Measurements from ENCODE around the gene VEGFB. TPM values are rescaled to one million over a fixed set of nuclear protein-coding genes. Genes with fewer than 3 reads are reported as not detected.

Gene VEGFB
- total RNA-seq, 8 experiments from 2014 or later: 21.2 to 72.8 (median 30.3) TPM

GRCh38 chr11:64206457-64207255, 27.7 kb upstream of the VEGFB start, which contains the start of gene FERMT3:
Gene FERMT3 (plus strand): TSS chr11:64206721. CDS start chr11:64207365, 644 bp downstream.
- Histone ChIP-seq H3K27ac (peak within 1 kb of the TSS in 1 of 2 donors; percentile 68), H3K4me3 (no peak within 1 kb of the TSS), H3K4me1 (replicated peaks in 1 of 2) (peaks cover 0 to 8% of the 10 kb centered on the region in 2 donors)
- 79 to 100% (median 88%) methylated on average over 1 to 10 of the region's 27 CpGs; no CpG with 5 or more reads in 3 of the 10 experiments for WGBS, 10 experiments
- in situ Hi-C loops (cut with MboI; ENCODE audit: low pct_unique_long_range_greater_than_20kb in 2 of 9, low sequenced_read_pairs in 9 of 9, unreplicated experiment in 9 of 9): no loop called here
- no peak for ATAC-seq (replicated peaks in 6 of 8)

- no peak overlapping the region for H3K4me3 ChIP-seq
- in situ Hi-C loops (cut with MboI; ENCODE audit: low pct_unique_long_range_greater_than_20kb in 2 of 9, low sequenced_read_pairs in 9 of 9, unreplicated experiment in 9 of 9): no loop called here
- peak in 7 of 8 experiments; percentile 48 to 80 (median 66) for ATAC-seq (replicated peaks in 6 of 8)
- H3K4me1 ChIP-seq (replicated peaks in 1 of 2): peaks cover 0 to 8% of the 10 kb centered on the region in 2 donors
- 52 to 93% (median 82%) methylated on average over 2 to 5 of the region's 30 CpGs; no CpG with 5 or more reads in 6 of the 10 experiments for WGBS, 10 experiments
- H3K27ac ChIP-seq: peak overlapping the region in 1 of 2 donors; percentile 68
Observed at GRCh38 chr11:64207256-64208085, 26.9 kb upstream of the VEGFB start.

GRCh38 chr11:64208086-64208795, 26.1 kb upstream of the VEGFB start:
- WGBS, 10 experiments: 73 to 100% (median 88%) methylated on average over 1 to 4 of the region's 23 CpGs; no CpG with 5 or more reads in 6 of the 10 experiments

GRCh38 chr11:64208796-64209562, 25.4 kb upstream of the VEGFB start:
- no peak for ATAC-seq (replicated peaks in 6 of 8)
- H3K4me1 ChIP-seq (replicated peaks in 1 of 2): peaks cover 0 to 8% of the 10 kb centered on the region in 2 donors
- 66 to 100% (median 81%) methylated on average over 2 to 11 of the region's 18 CpGs; no CpG with 5 or more reads in 4 of the 10 experiments for WGBS, 10 experiments
- no peak overlapping the region for H3K27ac ChIP-seq
- H3K4me3 ChIP-seq: no peak overlapping the region
- in situ Hi-C loops (cut with MboI; ENCODE audit: low pct_unique_long_range_greater_than_20kb in 2 of 9, low sequenced_read_pairs in 9 of 9, unreplicated experiment in 9 of 9): no loop called here

More at GRCh38 chr11:64208086-64208795, 26.1 kb upstream of the VEGFB start:
- in situ Hi-C loops (cut with MboI; ENCODE audit: low pct_unique_long_range_greater_than_20kb in 2 of 9, low sequenced_read_pairs in 9 of 9, unreplicated experiment in 9 of 9): no loop called here
- Histone ChIP-seq H3K4me3 (no peak overlapping the region), H3K27ac (peak overlapping the region in 1 of 2 donors; percentile 68), H3K4me1 (replicated peaks in 1 of 2) (peaks cover 0 to 8% of the 10 kb centered on the region in 2 donors)
- peak in 3 of 8 experiments; percentile 2 to 6 (median 4) for ATAC-seq (replicated peaks in 6 of 8)

GRCh38 chr11:64209563-64209843, 24.9 kb upstream of the VEGFB start:
- Histone ChIP-seq H3K27ac (no peak overlapping the region), H3K4me3 (no peak overlapping the region), H3K4me1 (replicated peaks in 1 of 2) (peaks cover 0 to 8% of the 10 kb centered on the region in 2 donors)
- in situ Hi-C loops (cut with MboI; ENCODE audit: low pct_unique_long_range_greater_than_20kb in 2 of 9, low sequenced_read_pairs in 9 of 9, unreplicated experiment in 9 of 9): no loop called here
- ATAC-seq (replicated peaks in 6 of 8): no peak
- 83 to 100% methylated on average over 1 to 3 of the region's 8 CpGs; no CpG with 5 or more reads in 8 of the 10 experiments for WGBS, 10 experiments

- ATAC-seq (replicated peaks in 6 of 8): no peak
- H3K4me3 ChIP-seq: no peak overlapping the region
- no peak overlapping the region for H3K27ac ChIP-seq
- in situ Hi-C loops (cut with MboI; ENCODE audit: low pct_unique_long_range_greater_than_20kb in 2 of 9, low sequenced_read_pairs in 9 of 9, unreplicated experiment in 9 of 9): no loop called here
- 88 to 100% (median 100%) methylated on average over 1 to 4 of the region's 24 CpGs; no CpG with 5 or more reads in 7 of the 10 experiments for whole genome bisulfite sequencing, 10 experiments
- H3K4me1 ChIP-seq (replicated peaks in 1 of 2): peaks cover 0 to 8% of the 10 kb centered on the region in 2 donors
Observed at GRCh38 chr11:64210301-64211020, 23.9 kb upstream of the VEGFB start.

GRCh38 chr11:64211181-64211872, 23.1 kb upstream of the VEGFB start:
- no peak for ATAC-seq (replicated peaks in 6 of 8)
- in situ Hi-C loops (cut with MboI; ENCODE audit: low pct_unique_long_range_greater_than_20kb in 2 of 9, low sequenced_read_pairs in 9 of 9, unreplicated experiment in 9 of 9): no loop called here
- 100% methylated on average over 2 of the region's 30 CpGs; no CpG with 5 or more reads in 9 of the 10 experiments for WGBS, 10 experiments
- H3K4me1 ChIP-seq (replicated peaks in 1 of 2): peaks cover 0 to 8% of the 10 kb centered on the region in 2 donors
- no peak overlapping the region for H3K4me3 ChIP-seq
- H3K27ac ChIP-seq: no peak overlapping the region

- in situ Hi-C loops (cut with MboI; ENCODE audit: low pct_unique_long_range_greater_than_20kb in 2 of 9, low sequenced_read_pairs in 9 of 9, unreplicated experiment in 9 of 9): no loop called here
- H3K27ac ChIP-seq: no peak overlapping the region
- 56 to 100% (median 100%) methylated on average over 2 to 4 of the region's 6 CpGs; no CpG with 5 or more reads in 5 of the 10 experiments for WGBS, 10 experiments
- ATAC-seq (replicated peaks in 6 of 8): no peak
- H3K4me1 ChIP-seq (replicated peaks in 1 of 2): no peaks in the 10 kb centered on the region
- no peak overlapping the region for H3K4me3 ChIP-seq
Observed at GRCh38 chr11:64216879-64217278, 17.5 kb upstream of the VEGFB start.

- in situ Hi-C loops (cut with MboI; ENCODE audit: low pct_unique_long_range_greater_than_20kb in 2 of 9, low sequenced_read_pairs in 9 of 9, unreplicated experiment in 9 of 9): no loop called here
- no peak overlapping the region for H3K4me3 ChIP-seq
- H3K27ac ChIP-seq: no peak overlapping the region
- WGBS, 10 experiments: 54 to 100% (median 83%) methylated on average over 1 to 6 of the region's 11 CpGs; no CpG with 5 or more reads in 1 of the 10 experiments
- H3K4me1 ChIP-seq (replicated peaks in 1 of 2): no peaks in the 10 kb centered on the region
- ATAC-seq (replicated peaks in 6 of 8): peak in 3 of 8 experiments; percentile 2 to 19 (median 9)
Observed at GRCh38 chr11:64218628-64219353, 15.6 kb upstream of the VEGFB start.

GRCh38 chr11:64219354-64219684, 15.1 kb upstream of the VEGFB start:
- WGBS, 10 experiments: 40% methylated on average over 1 of the region's 7 CpGs; no CpG with 5 or more reads in 9 of the 10 experiments
- in situ Hi-C loops (cut with MboI; ENCODE audit: low pct_unique_long_range_greater_than_20kb in 2 of 9, low sequenced_read_pairs in 9 of 9, unreplicated experiment in 9 of 9): no loop called here
- peak in 5 of 8 experiments; percentile 5 to 25 (median 18) for ATAC-seq (replicated peaks in 6 of 8)
- no peak overlapping the region for H3K27ac ChIP-seq
- H3K4me3 ChIP-seq: no peak overlapping the region
- H3K4me1 ChIP-seq (replicated peaks in 1 of 2): no peaks in the 10 kb centered on the region

GRCh38 chr11:64219755-64220154, 14.6 kb upstream of the VEGFB start:
- Histone ChIP-seq H3K4me3 (no peak overlapping the region), H3K27ac (no peak overlapping the region), H3K4me1 (replicated peaks in 1 of 2) (peaks cover 0 to under 1% of the 10 kb centered on the region in 2 donors)
- ATAC-seq (replicated peaks in 6 of 8): peak in 4 of 8 experiments; percentile 4 to 11 (median 6)
- in situ Hi-C loops (cut with MboI; ENCODE audit: low pct_unique_long_range_greater_than_20kb in 2 of 9, low sequenced_read_pairs in 9 of 9, unreplicated experiment in 9 of 9): no loop called here
- WGBS, 10 experiments: 90% methylated on average over 2 of the region's 10 CpGs; no CpG with 5 or more reads in 9 of the 10 experiments

All from motor neuron (in vitro differentiated cells).